Endodermal cell (in vitro differentiated cells): ENCODE measurements around the gene CHTF18. TPM values are rescaled to one million over a fixed set of nuclear protein-coding genes. Genes with fewer than 3 reads are reported as not detected.

Experiments used
- DNase-seq: peaks from one replicate; pipeline ENCODE4 v3.0.0-alpha.2; 2017
- H3K27ac ChIP-seq: 2 replicates; pipeline ENCODE4 v1.5.1; 2013; ENCODE audit warnings: mild to moderate bottlenecking, low read depth, low read length, moderate library complexity
- H3K27me3 ChIP-seq: 2 replicates; pipeline ENCODE4 v1.6.1; 2013; ENCODE audit warnings: mild to moderate bottlenecking, low read length, moderate library complexity; ENCODE audit not compliant: insufficient read depth, control insufficient read depth, poor library complexity, severe bottlenecking
- H3K36me3 ChIP-seq: 2 replicates; pipeline ENCODE4 v1.7.0; 2013; ENCODE audit warnings: mild to moderate bottlenecking, low read length, moderate library complexity; ENCODE audit not compliant: control insufficient read depth, insufficient read depth
- H3K4me1 ChIP-seq: one replicate; pipeline ENCODE4 v1.7.0; 2013; ENCODE audit warnings: low read length; ENCODE audit not compliant: control insufficient read depth, insufficient read depth
- H3K4me3 ChIP-seq: 2 replicates; pipeline ENCODE4 v1.5.1; 2013; ENCODE audit warnings: mild to moderate bottlenecking, low read length, moderate library complexity
- H3K9ac ChIP-seq: 2 replicates; pipeline ENCODE4 v1.6.1; 2013; ENCODE audit warnings: mild to moderate bottlenecking, low read length, moderate library complexity; ENCODE audit not compliant: poor library complexity, severe bottlenecking; ENCODE audit errors: extremely low read depth
- H3K9me3 ChIP-seq: 2 replicates; pipeline ENCODE4 v1.6.1; 2013; ENCODE audit warnings: mild to moderate bottlenecking, low read length, moderate library complexity; ENCODE audit not compliant: control insufficient read depth
- H3K27ac Mint-ChIP-seq: 2 replicates; pipeline ENCODE4 v1.8.0; 2020; ENCODE audit warnings: mixed read lengths
- H3K27me3 Mint-ChIP-seq: 2 replicates; pipeline ENCODE4 v1.8.0; 2021; ENCODE audit warnings: mild to moderate bottlenecking, mixed read lengths; ENCODE audit not compliant: insufficient read depth
- H3K36me3 Mint-ChIP-seq: 2 replicates; pipeline ENCODE4 v1.8.0; 2020; ENCODE audit warnings: low read depth, mixed read lengths
- H3K4me1 Mint-ChIP-seq: 2 replicates; pipeline ENCODE4 v1.8.0; 2020; ENCODE audit warnings: mixed read lengths
- H3K4me3 Mint-ChIP-seq: 2 replicates; pipeline ENCODE4 v1.8.0; 2020; ENCODE audit warnings: mild to moderate bottlenecking, moderate library complexity, mixed read lengths
- H3K9me3 Mint-ChIP-seq: 2 replicates; pipeline ENCODE4 v1.8.0; 2020; ENCODE audit warnings: mild to moderate bottlenecking, mixed read lengths
- CTCF ChIP-seq: fragments of 200-600 bp; sonication (generic); conservative IDR thresholded peaks from 2 replicates; pipeline ENCODE4 v1.5.0; 2021; ENCODE audit warnings: antibody characterized with exemption, mild to moderate bottlenecking
- WGBS, 2 experiments: methylation state at CpG; one replicate each; pipeline versions ENCODE4 v1.1.5 to v1.1.7; 2013; ENCODE audit warnings: missing lambda C conversion rate in 2 of 2, mixed read lengths in 1 of 2; ENCODE audit not compliant: insufficient coverage in 1 of 2, insufficient read length in 1 of 2; 5-methylcytosine and 5-hydroxymethylcytosine counted together
- total RNA-seq, 2 donors: library from RNA; stranded (reverse); fragmentation: NEBNext Ultra II Directional in 1 of 2; extraction: Animal tissue kit (Norgen Biotek cat#: 25700) in 1 of 2; gene quantifications; 2 replicates in 1 of 2; 3 replicates in 1 of 2; pipeline ENCODE4 v1.2.1, GENCODE V29; 2021

The CHTF18 gene
- total RNA-seq, 2 donors from 2014 or later = 158 to 169 TPM

GRCh38 chr16:827513-827912, 39.1 kb downstream of the CHTF18 start:
- no peak overlapping the region for H3K4me3 ChIP-seq
- no peaks in the 10 kb centered on the region for H3K9me3 Mint-ChIP-seq
- 92 to 98% methylated on average over 13 to 24 of the region's 24 CpGs for WGBS, 2 experiments
- H3K27ac Mint-ChIP-seq = no peak overlapping the region
- no peaks in the 10 kb centered on the region for H3K36me3 ChIP-seq
- no peak overlapping the region for H3K27ac ChIP-seq
- H3K36me3 Mint-ChIP-seq = no peaks in the 10 kb centered on the region
- no peak overlapping the region for H3K4me3 Mint-ChIP-seq
- no peak for TF ChIP-seq CTCF
- H3K9ac ChIP-seq = no peak overlapping the region
- H3K9me3 ChIP-seq = no peaks in the 10 kb centered on the region
- H3K27me3 ChIP-seq = no peaks in the 10 kb centered on the region
- H3K4me1 ChIP-seq = no peaks in the 10 kb centered on the region
- H3K4me1 Mint-ChIP-seq = no peaks in the 10 kb centered on the region
- no peaks in the 10 kb centered on the region for H3K27me3 Mint-ChIP-seq
- DNase-seq = no peak

GRCh38 chr16:828891-829290, 40.5 kb downstream of the CHTF18 start:
- Histone ChIP-seq H3K27ac (no peak overlapping the region), H3K9ac (no peak overlapping the region), H3K4me3 (no peak overlapping the region), H3K36me3 (no peaks in the 10 kb centered on the region), H3K27me3 (no peaks in the 10 kb centered on the region), H3K9me3 (no peaks in the 10 kb centered on the region), H3K4me1 (no peaks in the 10 kb centered on the region)
- Mint-ChIP-seq H3K27ac (no peak overlapping the region), H3K4me1 (no peaks in the 10 kb centered on the region), H3K36me3 (no peaks in the 10 kb centered on the region), H3K9me3 (no peaks in the 10 kb centered on the region), H3K27me3 (no peaks in the 10 kb centered on the region), H3K4me3 (no peak overlapping the region)
- 93 to 100% methylated on average over 1 to 17 of the region's 17 CpGs for WGBS, 2 experiments
- DNase-seq = no peak
- TF ChIP-seq CTCF = no peak

GRCh38 chr16:830107-830870, 41.9 kb downstream of the CHTF18 start:
- no peaks in the 10 kb centered on the region for H3K4me1 ChIP-seq
- 92 to 97% methylated on average over 27 to 43 of the region's 43 CpGs for WGBS, 2 experiments
- H3K4me3 ChIP-seq = no peak overlapping the region
- Mint-ChIP-seq H3K4me3 (no peak overlapping the region), H3K4me1 (no peaks in the 10 kb centered on the region), H3K36me3 (no peaks in the 10 kb centered on the region), H3K27ac (no peak overlapping the region), H3K27me3 (peaks cover 3% of the 10 kb centered on the region), H3K9me3 (no peaks in the 10 kb centered on the region)
- H3K9me3 ChIP-seq = no peaks in the 10 kb centered on the region
- no peaks in the 10 kb centered on the region for H3K36me3 ChIP-seq
- H3K27me3 ChIP-seq = no peaks in the 10 kb centered on the region
- H3K27ac ChIP-seq = no peak overlapping the region
- no peak for DNase-seq
- no peak for TF ChIP-seq CTCF
- no peak overlapping the region for H3K9ac ChIP-seq
